Heart left ventricle (tissue), 13 donors: ENCODE data around the gene ACTL6B.

Experiments
- CTCF ChIP-seq, 12 donors: fragments of 200-600 bp; sonication (generic) in 4 of 12; IDR thresholded peaks; one replicate each; pipeline versions ENCODE4 v1.5.0 to v1.8.0; 2018 to 2022; ENCODE audit warnings: antibody characterized with exemption in 12 of 12, mild to moderate bottlenecking in 5 of 12
- POLR2A ChIP-seq, 2 donors: fragments of 450-650 bp; IDR thresholded peaks; one replicate each; pipeline ENCODE4 v1.6.1; 2017; ENCODE audit warnings: antibody characterized with exemption in 2 of 2, mild to moderate bottlenecking in 2 of 2, moderate library complexity in 2 of 2
- donor health status: ischemic (EF 13 %, LVEDD 7.1; RV severe dilation, severe dysfunction).
- donor health status: DM: no; HTN: yes; CAD: no.
- donor health status: DM: no; HTN: no; CAD: no.
- donor health status: ischemic (EF 25% LVEDD 6.9; RV normal size, moderate dysfunction).
- donor health status: ischemic (EF 25% LVEDD 5.7; RV mildly dilated, moderate dysfunction).
- donor health status: ischemic (EF 35%, LVEDD 5.7; RV mildly dilated, moderate dysfunction).
- donor health status: nonischemic (EF 11% LVEDD 7.7; RV severe dilation, severe dysfunction).
- donor health status: DM: yes; HTN: yes; CAD: no.
- donor health status: PGD.
- donor health status: ischemic (EF 29% LVEDD 5.4; RV normal size, mild dysfunction).
- donor health status: nonischemic (EF 23%, LVEDD 6.1; RV moderate dilation, normal function).

GRCh38 chr7:100613412-100614175, 42.7 kb downstream of the ACTL6B start:
- TF ChIP-seq CTCF (IDR thresholded peaks at IDR 0.05) (no peak), POLR2A (IDR thresholded peaks at IDR 0.05) (no peak)
